MM.1S (cell line): ENCODE measurements around the gene PIGR.

Source experiments
- EZH2 ChIP-seq: fragments of 300-600 bp; sonication (generic); optimal IDR thresholded peaks from 2 replicates; pipeline ENCODE3; 2017; ENCODE audit warnings: low read depth, mild to moderate bottlenecking, antibody characterized with exemption, low read length, mixed read lengths
- TF ChIP-seq, protein P1 (sequence below): fragments of 300-600 bp; sonication (generic); IDR thresholded peaks from 2 replicates; pipeline ENCODE4 v1.5.1; 2016; ENCODE audit warnings: antibody characterized with exemption, low read length, mixed read lengths

DNA sequence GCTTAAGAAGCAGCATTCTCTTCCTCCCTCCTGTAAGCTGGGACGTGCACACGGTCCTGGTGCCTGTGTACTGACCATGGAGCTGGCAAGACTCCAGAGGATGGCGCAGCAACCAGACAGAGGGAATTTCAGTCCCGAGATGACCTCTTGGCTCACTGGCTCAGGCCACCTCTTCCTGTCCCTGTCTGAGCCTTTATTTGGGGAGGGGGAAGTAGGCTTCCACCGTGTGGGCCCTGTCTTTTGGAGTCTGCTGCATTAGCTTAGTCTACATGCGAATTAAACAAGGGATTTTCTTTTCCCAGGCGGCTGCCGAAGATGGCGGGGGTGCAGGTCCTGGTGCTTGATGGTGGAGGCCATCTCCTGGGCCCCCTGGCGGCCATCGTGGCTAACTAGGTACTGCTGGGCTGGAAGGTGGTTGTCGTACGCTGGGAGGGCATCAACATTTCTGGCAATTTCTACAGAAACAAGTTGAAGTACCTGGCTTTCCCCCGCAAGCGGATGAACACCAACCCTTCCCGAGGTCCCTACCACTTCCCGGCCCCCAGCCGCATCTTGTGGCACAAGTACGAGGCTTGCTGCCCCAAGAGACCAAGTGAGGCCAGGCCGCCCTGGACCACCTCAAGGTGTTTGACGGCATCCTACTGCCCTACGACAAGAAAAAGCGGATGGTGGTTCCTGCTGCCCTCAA is 38.8 kb downstream of the PIGR start:
- no peak for TF ChIP-seq EZH2
- TF ChIP-seq, protein P1, sequence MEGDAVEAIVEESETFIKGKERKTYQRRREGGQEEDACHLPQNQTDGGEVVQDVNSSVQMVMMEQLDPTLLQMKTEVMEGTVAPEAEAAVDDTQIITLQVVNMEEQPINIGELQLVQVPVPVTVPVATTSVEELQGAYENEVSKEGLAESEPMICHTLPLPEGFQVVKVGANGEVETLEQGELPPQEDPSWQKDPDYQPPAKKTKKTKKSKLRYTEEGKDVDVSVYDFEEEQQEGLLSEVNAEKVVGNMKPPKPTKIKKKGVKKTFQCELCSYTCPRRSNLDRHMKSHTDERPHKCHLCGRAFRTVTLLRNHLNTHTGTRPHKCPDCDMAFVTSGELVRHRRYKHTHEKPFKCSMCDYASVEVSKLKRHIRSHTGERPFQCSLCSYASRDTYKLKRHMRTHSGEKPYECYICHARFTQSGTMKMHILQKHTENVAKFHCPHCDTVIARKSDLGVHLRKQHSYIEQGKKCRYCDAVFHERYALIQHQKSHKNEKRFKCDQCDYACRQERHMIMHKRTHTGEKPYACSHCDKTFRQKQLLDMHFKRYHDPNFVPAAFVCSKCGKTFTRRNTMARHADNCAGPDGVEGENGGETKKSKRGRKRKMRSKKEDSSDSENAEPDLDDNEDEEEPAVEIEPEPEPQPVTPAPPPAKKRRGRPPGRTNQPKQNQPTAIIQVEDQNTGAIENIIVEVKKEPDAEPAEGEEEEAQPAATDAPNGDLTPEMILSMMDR = peak; percentile 34
